ENCODE data around the gene SRPX2.
"Not testable (repeated sequence)": the region's sequence is repeated elsewhere in the genome, so short reads cannot be mapped to it uniquely, and the experiment has no call there.

The SRPX2 gene

GRCh38 chrX:100696699-100697351 lies 52.8 kb downstream of the SRPX2 start:
- DNase-seq (ENCODE audit: low read depth) = no peak

DNA sequence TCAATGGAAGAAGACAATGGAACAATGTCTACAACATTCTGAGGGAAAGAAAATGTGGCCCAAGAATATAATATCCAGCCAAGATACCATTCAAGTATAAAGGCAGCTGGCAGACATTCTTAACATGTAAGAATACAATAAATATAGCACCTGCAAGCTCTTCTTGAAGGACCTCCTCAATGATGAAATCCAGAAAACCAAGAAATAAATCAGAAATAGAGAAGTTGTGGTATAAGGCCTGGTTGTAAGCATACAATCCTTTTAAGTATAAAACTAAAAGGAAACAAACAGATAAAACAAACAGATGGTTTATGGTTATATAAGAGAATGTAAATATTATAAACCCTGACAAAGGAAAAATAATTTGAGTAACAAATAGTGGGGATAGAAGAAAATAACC lies 54.6 kb downstream of the SRPX2 start:
- no peak for DNase-seq (ENCODE audit: low read depth)

- no peak for DNase-seq (ENCODE audit: low read depth)
These were observed 56.8 kb downstream of the SRPX2 start for GRCh38 chrX:100700809-100701208.

DNA sequence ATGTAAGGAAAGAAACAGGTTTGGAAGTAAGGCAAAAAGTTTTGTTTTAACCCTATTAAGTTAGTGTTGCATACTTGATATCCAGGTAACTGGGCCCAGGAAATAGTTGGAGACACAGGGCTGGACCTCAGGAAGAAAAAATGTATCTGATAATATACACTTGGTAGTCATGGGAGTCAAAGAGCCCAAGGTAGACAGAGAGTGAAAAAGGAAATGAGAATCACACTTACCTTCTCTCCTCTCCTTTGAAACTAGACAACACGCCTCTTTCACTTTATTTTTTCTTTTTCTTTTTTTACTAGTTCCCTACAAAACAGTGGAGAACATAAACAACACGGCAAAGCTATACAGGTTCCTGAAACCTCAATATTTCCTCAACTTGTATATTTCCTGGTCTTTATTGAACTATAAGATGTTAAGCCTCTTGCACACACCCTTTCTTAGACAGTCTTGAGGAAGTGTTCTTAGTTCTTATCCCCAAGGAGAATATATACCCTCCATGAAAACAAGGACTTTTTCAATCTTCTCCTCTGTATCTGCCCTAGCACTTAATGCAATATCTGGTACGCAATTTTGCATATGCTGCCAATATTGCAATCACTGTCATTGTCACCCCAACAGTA lies 60.7 kb downstream of the SRPX2 start:
- DNase-seq (ENCODE audit: low read depth) = no peak

DNA sequence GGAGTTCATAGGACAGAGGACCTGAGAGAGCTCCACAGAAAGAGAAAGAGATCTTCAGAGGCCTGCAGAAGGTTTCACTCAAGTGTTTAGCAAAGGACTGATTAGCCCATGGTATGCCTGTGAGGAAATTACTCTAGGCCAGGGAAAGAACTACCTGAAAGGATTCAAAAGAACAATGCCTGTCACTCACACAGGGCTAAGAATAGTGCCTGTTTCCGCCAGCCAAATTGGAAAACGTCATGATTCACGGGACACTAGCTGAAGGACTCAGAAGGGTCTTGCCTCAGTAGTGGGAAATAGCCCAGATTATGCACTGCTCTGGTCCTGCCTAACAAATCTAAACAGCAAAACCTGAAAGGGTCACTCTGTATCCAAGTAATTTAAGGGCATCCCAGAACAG lies 66.8 kb downstream of the SRPX2 start:
- no peak for DNase-seq (ENCODE audit: low read depth)

DNA sequence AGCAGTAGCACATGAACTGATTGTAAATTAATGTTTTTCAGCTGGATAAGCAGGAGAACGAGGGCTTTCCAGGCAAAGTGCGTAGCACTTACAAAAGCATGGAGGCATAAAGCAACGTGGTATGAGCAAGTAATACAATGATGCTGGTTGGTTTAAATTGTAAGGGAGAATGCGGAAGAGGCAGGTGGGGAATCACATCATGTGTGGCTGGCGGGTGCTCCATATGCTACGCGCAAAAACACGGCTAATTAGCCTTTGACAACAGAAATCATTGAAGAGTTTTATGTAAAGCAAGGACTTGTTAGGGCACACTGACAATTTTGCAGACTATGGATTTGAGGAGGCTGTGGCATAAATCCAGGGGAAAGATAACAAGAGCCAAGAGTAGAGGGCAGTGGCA lies 73.4 kb downstream of the SRPX2 start:
- DNase-seq (ENCODE audit: low read depth) = no peak

DNA sequence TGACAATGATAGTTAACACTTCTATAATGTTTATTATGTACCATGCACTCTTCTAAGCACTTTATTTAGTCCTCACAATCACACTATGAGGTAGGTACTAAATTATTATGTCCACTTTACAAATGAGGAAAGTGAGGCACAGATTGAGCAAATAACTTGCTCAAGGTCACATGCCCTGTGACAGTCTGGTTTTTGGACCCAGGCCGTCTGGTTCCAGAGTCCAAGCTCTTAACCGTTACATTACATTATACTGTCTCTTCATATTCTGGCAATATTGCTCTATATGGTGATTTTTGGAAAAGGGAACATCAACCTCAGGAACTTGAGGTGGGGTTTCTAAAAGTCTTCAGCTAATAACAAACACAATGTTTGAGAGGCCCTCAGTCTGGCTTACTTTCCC lies 75.1 kb downstream of the SRPX2 start:
- no peak for DNase-seq (ENCODE audit: low read depth)

DNA sequence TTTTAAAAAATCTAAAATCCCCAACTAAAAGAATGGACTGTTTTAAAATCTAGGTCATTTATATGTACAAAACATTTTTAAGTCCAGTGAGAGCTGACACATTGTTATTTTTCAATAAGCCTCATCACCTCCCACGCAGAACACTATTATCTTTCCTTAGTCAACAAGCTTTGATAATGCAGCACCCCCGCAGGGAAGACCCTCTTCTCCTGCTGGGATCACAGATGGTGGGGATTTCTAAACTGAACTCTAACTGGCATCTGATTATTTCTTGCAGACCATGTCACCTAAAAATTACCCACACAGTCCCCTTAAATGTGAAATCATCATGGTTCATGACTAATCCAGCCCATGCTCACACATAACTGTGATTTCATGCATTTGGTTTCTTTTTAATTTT lies 76.3 kb downstream of the SRPX2 start:
- DNase-seq (ENCODE audit: low read depth) = no peak

DNA sequence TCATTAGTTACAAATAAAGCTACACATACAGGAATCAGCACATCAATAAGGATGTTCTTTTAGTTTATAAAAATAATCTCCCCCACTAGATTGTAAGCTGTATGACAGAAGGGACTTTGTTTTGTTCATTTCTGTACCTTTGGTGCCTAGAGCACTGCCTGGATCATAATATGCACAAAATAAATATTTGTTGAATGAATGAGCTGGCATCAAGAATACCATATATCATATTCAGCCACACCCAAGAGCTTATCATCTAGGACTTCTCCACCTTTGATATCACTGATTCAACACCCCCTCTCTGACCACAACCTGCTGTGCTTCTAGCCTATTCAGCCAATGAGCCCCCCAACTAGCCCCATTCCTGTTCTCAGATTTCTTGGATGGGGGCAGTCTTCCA lies 77.3 kb downstream of the SRPX2 start:
- no peak for DNase-seq (ENCODE audit: low read depth)

- not testable (repeated sequence) for DNase-seq (ENCODE audit: low read depth)
These were observed 80.0 kb downstream of the SRPX2 start for GRCh38 chrX:100724006-100724405.

Data from fibroblast of the conjunctiva (primary cell).